RWPE1 (cell line): Measurements from ENCODE around the gene RAB39B.
"Not testable (repeated sequence)": the region's sequence is repeated elsewhere in the genome, so short reads cannot be mapped to it uniquely, and the experiment has no call there.

Experiments
- CTCF ChIA-PET: fragments of 350-600 bp; sonication (Branson Sonifier 250); formaldehyde crosslinking; extraction: SDS; loops from one replicate; lab custom pipeline; 2021; lab: Yijun Ruan, JAX
- POLR2A ChIA-PET: fragments of 400-600 bp; formaldehyde crosslinking; extraction: SDS; loops from one replicate; lab custom pipeline; 2020; ENCODE audit warnings: antibody characterized with exemption; ENCODE audit not compliant: low non-redundant PET; lab: Yijun Ruan, JAX
- DNase-seq: peaks from one replicate; pipeline ENCODE4 v3.0.0; 2012; ENCODE audit warnings: low spot score
- H3K27ac ChIP-seq: fragments of 450-650 bp; 2 replicates; pipeline ENCODE4 v1.5.1; 2017
- CTCF ChIP-seq: fragments of 450-650 bp; conservative IDR thresholded peaks from 2 replicates; pipeline ENCODE4 v1.5.1; 2017; ENCODE audit warnings: low read depth, mild to moderate bottlenecking

Gene RAB39B

GRCh38 chrX:155237719-155238118 is 26.6 kb downstream of the RAB39B start:
- no peak for TF ChIP-seq CTCF
- no peak overlapping the region for H3K27ac ChIP-seq
- no peak for DNase-seq
- POLR2A ChIA-PET: no interaction called here
- CTCF ChIA-PET: no interaction called here

- ChIA-PET CTCF (no interaction called here), POLR2A (no interaction called here)
- DNase-seq: no peak
- no peak for TF ChIP-seq CTCF
- no peak overlapping the region for H3K27ac ChIP-seq
Observed at GRCh38 chrX:155235891-155236290, 28.4 kb downstream of the RAB39B start.

GRCh38 chrX:155231163-155231562 is 33.1 kb downstream of the RAB39B start:
- POLR2A ChIA-PET: no interaction called here
- no peak overlapping the region for H3K27ac ChIP-seq
- CTCF ChIA-PET: interaction anchor here (1.2 kb wide), 1 partner anchor 14 kb away, joined by 3 read pairs; no protein-coding TSS in a partner anchor
- no peak for TF ChIP-seq CTCF
- no peak for DNase-seq

- H3K27ac ChIP-seq: no peak overlapping the region
- no peak for TF ChIP-seq CTCF
- CTCF ChIA-PET: interaction anchor here (2.2 kb wide), 1 partner anchor 9 kb away, joined by 6 read pairs; the partner anchor contains the start of gene VBP1
- POLR2A ChIA-PET: no interaction called here
- DNase-seq: no peak
Observed at GRCh38 chrX:155225774-155226173, 38.5 kb downstream of the RAB39B start.

GRCh38 chrX:155223746-155224145 is 40.5 kb downstream of the RAB39B start:
- CTCF ChIA-PET, DNase-seq, H3K27ac ChIP-seq, POLR2A ChIA-PET: not testable (repeated sequence)

- CTCF ChIA-PET: no interaction called here
- TF ChIP-seq CTCF: no peak
Observed at GRCh38 chrX:155221351-155221750, 42.9 kb downstream of the RAB39B start.

GRCh38 chrX:155218777-155219176 is 45.5 kb downstream of the RAB39B start:
- TF ChIP-seq CTCF: no peak
- H3K27ac ChIP-seq: no peak overlapping the region
- ChIA-PET POLR2A (no interaction called here), CTCF (no interaction called here)
- DNase-seq: no peak

More at GRCh38 chrX:155221351-155221750, 42.9 kb downstream of the RAB39B start:
- H3K27ac ChIP-seq: no peak overlapping the region
- POLR2A ChIA-PET: no interaction called here
- no peak for DNase-seq
